Measurements from ENCODE around the gene PHF23.
"Not testable (repeated sequence)": the region's sequence is repeated elsewhere in the genome, so short reads cannot be mapped to it uniquely, and the experiment has no call there.

- TF ChIP-seq CTCF, POLR2A (IDR thresholded peaks at IDR 0.05): not testable (repeated sequence)
Observed at GRCh38 chr17:7243838-7244237, 4.6 kb upstream of the PHF23 start.

All from thyroid gland (tissue), 4 donors.